Fibroblast of the aortic adventitia (primary cell): ENCODE measurements around the gene LRPPRC. TPM values are rescaled to one million over a fixed set of nuclear protein-coding genes. Genes with fewer than 3 reads are reported as not detected.
"Not testable (repeated sequence)": the region's sequence is repeated elsewhere in the genome, so short reads cannot be mapped to it uniquely, and the experiment has no call there.

Source experiments
- DNase-seq: peaks from one replicate; pipeline ENCODE4 v3.0.0-alpha.2; 2010; ENCODE audit warnings: low read depth
- H3K4me3 ChIP-seq: 2 replicates; pipeline ENCODE4 v1.5.1; 2011; ENCODE audit warnings: low read depth, mild to moderate bottlenecking, control low read depth, low read length, moderate library complexity
- total RNA-seq: library from RNA; depleted of rRNA; stranded (reverse); fragments of >200 nt; gene quantifications from 2 replicates; pipeline ENCODE4 v1.2.3, GENCODE V29; 2012; ENCODE audit warnings: low replicate concordance
- TF ChIP-seq, protein P1 (sequence below): IDR thresholded peaks from 2 replicates; pipeline ENCODE4 v1.5.1; 2011; ENCODE audit warnings: mild to moderate bottlenecking, low read length, control low read depth, inconsistent platforms; ENCODE audit not compliant: insufficient read depth

LRPPRC gene
- total RNA-seq, 1 donor: 64.1 TPM

DNA sequence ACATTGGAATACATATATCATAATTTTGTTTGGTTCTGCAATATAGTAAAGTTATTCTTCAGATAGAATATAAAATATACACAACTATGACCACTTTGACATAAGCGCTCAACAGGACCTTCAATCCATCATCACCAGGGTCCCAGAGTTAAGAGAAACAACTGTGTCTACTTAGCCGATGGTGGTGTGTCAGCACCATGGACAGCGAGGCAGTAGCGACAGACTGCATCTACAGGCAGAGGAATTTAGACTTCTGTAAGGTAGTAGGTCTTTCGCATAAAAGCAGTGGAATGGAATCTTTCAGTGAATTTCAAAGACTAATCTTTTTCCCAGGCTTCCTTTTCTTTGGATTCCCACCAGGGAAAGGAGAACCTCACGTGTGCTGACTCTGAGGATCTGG lies 20.5 kb upstream of the LRPPRC start:
- TF ChIP-seq, protein P1, sequence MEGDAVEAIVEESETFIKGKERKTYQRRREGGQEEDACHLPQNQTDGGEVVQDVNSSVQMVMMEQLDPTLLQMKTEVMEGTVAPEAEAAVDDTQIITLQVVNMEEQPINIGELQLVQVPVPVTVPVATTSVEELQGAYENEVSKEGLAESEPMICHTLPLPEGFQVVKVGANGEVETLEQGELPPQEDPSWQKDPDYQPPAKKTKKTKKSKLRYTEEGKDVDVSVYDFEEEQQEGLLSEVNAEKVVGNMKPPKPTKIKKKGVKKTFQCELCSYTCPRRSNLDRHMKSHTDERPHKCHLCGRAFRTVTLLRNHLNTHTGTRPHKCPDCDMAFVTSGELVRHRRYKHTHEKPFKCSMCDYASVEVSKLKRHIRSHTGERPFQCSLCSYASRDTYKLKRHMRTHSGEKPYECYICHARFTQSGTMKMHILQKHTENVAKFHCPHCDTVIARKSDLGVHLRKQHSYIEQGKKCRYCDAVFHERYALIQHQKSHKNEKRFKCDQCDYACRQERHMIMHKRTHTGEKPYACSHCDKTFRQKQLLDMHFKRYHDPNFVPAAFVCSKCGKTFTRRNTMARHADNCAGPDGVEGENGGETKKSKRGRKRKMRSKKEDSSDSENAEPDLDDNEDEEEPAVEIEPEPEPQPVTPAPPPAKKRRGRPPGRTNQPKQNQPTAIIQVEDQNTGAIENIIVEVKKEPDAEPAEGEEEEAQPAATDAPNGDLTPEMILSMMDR: no peak
- peak; percentile 51 for DNase-seq
- H3K4me3 ChIP-seq: no peak overlapping the region

DNA sequence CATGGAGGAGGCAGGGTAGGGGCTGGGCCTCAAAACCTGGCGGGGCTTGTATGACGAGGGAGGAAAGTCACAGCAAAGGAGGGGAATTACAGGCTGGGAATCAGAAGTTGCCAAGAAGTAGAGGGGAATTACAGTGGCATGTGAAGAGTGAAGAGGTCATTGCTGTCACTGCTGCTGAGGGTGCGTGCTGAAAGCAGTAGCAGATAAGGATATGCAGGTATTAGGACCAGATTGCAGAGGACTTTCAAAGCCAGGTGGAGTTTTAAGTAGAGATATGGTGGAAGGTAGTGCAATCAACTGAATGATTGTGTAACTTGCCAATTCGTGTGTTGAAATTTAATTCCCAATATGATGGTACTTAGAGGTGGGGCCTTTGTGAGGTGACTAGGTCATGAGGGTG lies 19.4 kb upstream of the LRPPRC start:
- DNase-seq: no peak
- TF ChIP-seq, protein P1: no peak
- H3K4me3 ChIP-seq: no peak overlapping the region

DNA sequence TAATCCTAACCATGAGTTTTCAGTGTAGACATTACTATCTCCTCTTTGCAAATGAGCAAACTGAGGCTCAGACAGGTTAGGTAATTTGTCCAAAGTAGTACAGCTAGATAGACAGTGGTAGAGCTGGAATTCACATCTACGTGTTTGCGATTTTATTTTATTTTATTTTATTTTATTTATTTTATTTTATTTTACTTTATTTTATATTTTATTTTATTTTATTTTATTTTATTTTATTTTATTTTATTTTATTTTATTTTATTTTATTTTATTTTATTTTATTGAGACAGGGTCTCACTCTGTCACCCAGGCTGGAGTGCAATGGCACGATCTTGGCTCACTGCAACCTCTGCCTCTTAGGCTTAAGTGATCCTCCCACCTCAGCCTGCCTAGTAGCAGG lies 17.4 kb upstream of the LRPPRC start:
- H3K4me3 ChIP-seq: not testable (repeated sequence)

DNA sequence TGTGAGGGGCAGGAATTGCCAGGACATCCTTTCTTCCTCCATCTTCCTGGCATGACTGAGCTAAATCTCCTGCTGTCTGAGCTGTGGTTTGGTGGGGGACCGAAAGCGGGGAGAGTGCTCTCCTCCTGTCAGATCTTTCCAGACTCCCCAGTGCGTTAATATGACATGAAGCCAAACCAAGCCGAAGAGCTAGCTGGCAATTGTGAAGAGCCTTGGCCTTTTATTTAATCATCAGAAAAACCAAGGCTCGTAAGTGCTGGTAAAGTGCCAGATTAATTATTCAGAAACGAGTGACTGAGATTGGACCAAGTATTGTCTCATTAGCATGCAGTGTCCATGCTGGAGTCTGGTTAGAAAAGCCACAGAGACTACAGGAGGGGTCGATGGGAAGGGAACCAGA lies 14.5 kb upstream of the LRPPRC start:
- no peak overlapping the region for H3K4me3 ChIP-seq
- TF ChIP-seq, protein P1: no peak
- no peak for DNase-seq

More for the DNA sequence above, 17.4 kb upstream of the LRPPRC start:
- DNase-seq: not testable (repeated sequence)

DNA sequence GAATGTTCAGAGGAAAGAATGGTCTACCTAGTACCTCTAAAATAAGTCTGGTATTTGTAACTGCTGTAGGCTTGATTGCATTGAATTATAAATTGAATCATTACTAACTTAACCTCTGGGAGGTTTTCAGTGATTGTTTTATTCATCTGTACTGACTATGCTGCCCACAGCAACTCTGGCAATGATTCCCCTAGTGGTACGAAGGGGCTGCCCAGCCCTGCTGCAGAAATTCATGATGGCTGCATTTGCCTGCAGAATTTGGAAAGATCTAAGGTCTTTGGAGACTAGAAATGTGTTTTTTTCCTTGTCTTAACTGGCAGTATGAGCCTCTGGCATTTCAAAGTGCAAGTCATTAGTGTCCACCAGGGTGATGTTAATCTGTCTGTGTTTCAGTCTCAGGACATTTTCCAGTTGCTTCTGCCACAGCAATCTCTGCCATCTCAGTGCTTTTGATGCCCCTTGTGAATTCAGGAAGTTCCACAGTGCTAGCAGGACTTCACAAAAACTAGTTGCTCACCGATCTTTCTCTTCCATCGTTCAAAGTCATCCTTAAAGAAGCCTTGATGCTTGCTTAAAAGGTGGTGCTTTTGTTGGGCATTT lies 13.4 kb upstream of the LRPPRC start:
- TF ChIP-seq, protein P1: no peak
- no peak for DNase-seq

DNA sequence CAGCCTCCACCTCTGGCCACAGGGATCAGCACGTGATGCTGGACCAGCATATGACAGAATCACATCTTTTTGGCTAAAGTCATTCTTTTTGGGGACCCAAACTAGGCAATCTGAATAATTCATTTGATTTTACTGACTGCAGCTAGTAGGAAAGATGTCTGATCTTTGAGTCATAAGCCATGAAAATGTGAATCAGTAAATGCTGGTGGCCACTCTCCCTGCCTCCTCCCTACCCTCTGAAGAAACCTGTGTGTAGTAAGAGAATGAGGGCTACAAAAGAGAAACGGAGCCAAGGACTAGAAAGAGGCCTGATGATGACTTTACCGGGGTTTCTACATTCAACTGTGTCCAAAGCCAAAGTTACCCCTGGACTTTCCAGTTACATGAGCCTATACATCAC lies 10.1 kb upstream of the LRPPRC start:
- no peak for DNase-seq

More for the DNA sequence above, 13.4 kb upstream of the LRPPRC start:
- no peak overlapping the region for H3K4me3 ChIP-seq

DNA sequence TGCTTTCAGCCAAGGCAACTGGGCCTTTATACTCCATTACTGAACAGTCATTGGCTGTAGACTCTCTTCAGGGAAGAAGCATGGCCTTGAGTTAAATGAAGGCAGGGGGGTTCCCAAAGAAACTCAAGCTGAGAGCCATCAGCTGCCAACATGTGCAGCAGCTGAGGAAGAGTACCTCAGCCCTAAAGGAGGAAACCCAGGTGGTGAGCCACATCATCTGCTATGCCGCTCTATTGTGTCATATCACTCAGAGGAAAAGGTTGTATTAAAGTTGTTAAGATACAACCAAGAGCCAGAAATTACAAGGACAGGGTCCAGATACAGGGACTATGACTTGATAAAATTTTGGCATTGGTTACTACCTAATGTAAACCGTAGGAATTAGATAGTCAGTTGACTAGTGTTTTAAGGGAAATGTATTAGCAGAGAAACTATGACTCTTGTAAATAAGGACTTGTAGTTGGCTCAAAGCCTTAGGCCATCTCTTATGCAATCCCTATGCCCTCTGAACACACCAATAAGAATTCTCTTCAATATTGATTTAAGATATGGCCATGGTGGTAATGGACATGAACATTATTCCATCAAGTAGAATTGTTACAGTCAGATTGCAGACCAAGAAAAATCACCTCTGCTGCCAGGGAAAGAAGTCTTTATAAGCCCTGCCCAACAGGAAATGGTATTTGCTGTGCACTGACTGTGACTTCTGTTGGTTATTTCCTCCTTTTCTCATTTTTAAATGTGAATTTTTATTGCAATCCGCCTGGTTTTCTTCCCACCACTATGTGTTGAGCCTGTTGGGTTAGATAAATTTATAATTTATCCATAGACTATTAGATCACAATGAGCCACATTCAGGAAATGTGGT lies 9.2 kb upstream of the LRPPRC start:
- peak; percentile 28 for DNase-seq
- TF ChIP-seq, protein P1: no peak
- no peak overlapping the region for H3K4me3 ChIP-seq

More for the DNA sequence above, 10.1 kb upstream of the LRPPRC start:
- H3K4me3 ChIP-seq: no peak overlapping the region
- TF ChIP-seq, protein P1: no peak
